HepG2 (cell line): Measurements from ENCODE around the gene NTMT2. TPM values are rescaled to one million over a fixed set of nuclear protein-coding genes. Genes with fewer than 3 reads are reported as not detected.

Experiments
- ATAC-seq: fragments of 200-7000 bp; cut with Tn5 transposase; 3 replicates; pipeline ENCODE4 v1.9.1; 2020; ENCODE audit warnings: mild to moderate bottlenecking, moderate library complexity
- BruUV-seq: library from RNA; stranded (reverse); fragments of 400-500 nt; replicated peaks from 2 replicates; lab custom pipeline; 2021; lab: Mats Ljungman, UMichigan
- CTCF ChIA-PET: fragments of 300-600 bp; formaldehyde crosslinking; extraction: SDS; loops from one replicate; lab custom pipeline; 2021; ENCODE audit warnings: low total read pairs, inconsistent platforms, low intra/inter-chr PET ratio; lab: Yijun Ruan, JAX
- POLR2A ChIA-PET: fragments of 350-600 bp; sonication (Branson Sonifier 250); formaldehyde crosslinking; loops from one replicate; lab custom pipeline; 2020; ENCODE audit warnings: antibody characterized with exemption, inconsistent platforms; lab: Yijun Ruan, JAX
- DNase-seq: peaks from one replicate; pipeline ENCODE4 v3.0.0-alpha.2; 2015; ENCODE audit warnings: low spot score
- FAIRE-seq: peaks from 3 replicates; lab custom pipeline; 2011; peaks lifted over from hg19 to GRCh38; lab: Jason Lieb, UNC
- H2AFZ ChIP-seq: one replicate; pipeline ENCODE4 v1.6.1; 2011; ENCODE audit warnings: low read length, inconsistent platforms
- H3K27ac ChIP-seq: fragments of 300-600 bp; 3 replicates; pipeline ENCODE4 v1.8.0; 2011; ENCODE audit warnings: mixed run types, mild to moderate bottlenecking, mixed read lengths, low read length, inconsistent platforms; ENCODE audit not compliant: insufficient read depth; ENCODE audit errors: extremely low read length
- H3K27me3 ChIP-seq, 2 experiments: fragments of 200-600 bp in 1 of 2; 2 replicates in 1 of 2; 3 replicates in 1 of 2; pipeline versions ENCODE4 v1.6.0 to v1.8.0; 2011; ENCODE audit warnings: low read length in 2 of 2, mild to moderate bottlenecking in 2 of 2, moderate library complexity in 2 of 2, inconsistent platforms in 1 of 2; ENCODE audit not compliant: insufficient read depth in 2 of 2, control insufficient read depth in 1 of 2
- H3K36me3 ChIP-seq, 2 experiments: fragments of 200-600 bp in 1 of 2; replicated peaks in 1 of 2; 2 replicates in 1 of 2; 3 replicates in 1 of 2; pipeline versions ENCODE4 v1.5.1 to v1.8.0; 2011; ENCODE audit warnings: low read length in 2 of 2, inconsistent platforms in 1 of 2; ENCODE audit not compliant: insufficient read depth in 2 of 2, control insufficient read depth in 1 of 2
- H3K4me1 ChIP-seq: 2 replicates; pipeline ENCODE4 v1.5.1; 2012; ENCODE audit warnings: low read length, inconsistent platforms; ENCODE audit not compliant: insufficient read depth
- H3K4me2 ChIP-seq: 2 replicates; pipeline ENCODE4 v1.6.0; 2011; ENCODE audit warnings: low read depth, low read length, inconsistent platforms
- H3K4me3 ChIP-seq, 3 experiments: fragments of 200-600 bp in 1 of 3; sonication (generic), shearing (Covaris generic) in 1 of 3; replicated peaks in 1 of 3; 2 replicates each; pipeline ENCODE4 v1.5.1; 2011 to 2016; ENCODE audit warnings: low read length in 3 of 3, inconsistent platforms in 2 of 3, low read depth in 2 of 3, mild to moderate bottlenecking in 2 of 3, control low read depth in 1 of 3, mixed read lengths in 1 of 3; ENCODE audit not compliant: insufficient read depth in 1 of 3
- H3K79me2 ChIP-seq: one replicate; pipeline ENCODE4 v1.6.1; 2011; ENCODE audit warnings: low read length, inconsistent platforms; ENCODE audit not compliant: insufficient read depth
- H3K9ac ChIP-seq: 2 replicates; pipeline ENCODE4 v1.6.0; 2011; ENCODE audit warnings: mild to moderate bottlenecking, low read depth, low read length, inconsistent platforms; ENCODE audit not compliant: insufficient read depth
- H3K9me3 ChIP-seq: 2 replicates; pipeline ENCODE4 v1.5.1; 2012; ENCODE audit warnings: mild to moderate bottlenecking, low read length
- H4K20me1 ChIP-seq: 2 replicates; pipeline ENCODE4 v1.6.0; 2011; ENCODE audit warnings: inconsistent platforms, mild to moderate bottlenecking, low read length, moderate library complexity; ENCODE audit not compliant: insufficient read depth
- ATAD3A ChIP-seq: sonication (generic); formaldehyde crosslinking; IDR thresholded peaks from 2 replicates; pipeline ENCODE4 v1.4.0; 2020; ENCODE audit warnings: missing genetic modification reagents
- ATF3 ChIP-seq: sonication (generic); formaldehyde crosslinking; IDR thresholded peaks from 2 replicates; pipeline ENCODE4 v1.4.0; 2020; ENCODE audit warnings: missing genetic modification reagents
- FOXO4 ChIP-seq: sonication (generic); formaldehyde crosslinking; conservative IDR thresholded peaks from 2 replicates; pipeline ENCODE4 v1.8.1; 2023; ENCODE audit warnings: missing genetic modification reagents
- KAT7 ChIP-seq: IDR thresholded peaks from 2 replicates; pipeline ENCODE4 v1.6.1; 2018; ENCODE audit warnings: borderline replicate concordance, missing compliant biosample characterization
- KDM5A ChIP-seq: fragments of 200-600 bp; sonication (generic); IDR thresholded peaks from 2 replicates; pipeline ENCODE4 v1.7.0; 2018; ENCODE audit warnings: antibody characterized with exemption, mild to moderate bottlenecking, low read length, borderline replicate concordance
- PHB2 ChIP-seq: fragments of 450-650 bp; IDR thresholded peaks from 2 replicates; pipeline ENCODE4 v1.6.1; 2018; ENCODE audit not compliant: partially characterized antibody
- ZNF205 ChIP-seq: IDR thresholded peaks from 2 replicates; pipeline ENCODE4 v1.6.1; 2018; ENCODE audit warnings: missing biosample characterization, missing genetic modification reagents
- ZNF335 ChIP-seq: sonication (generic); formaldehyde crosslinking; IDR thresholded peaks from 2 replicates; pipeline ENCODE4 v1.4.0; 2020; ENCODE audit warnings: missing genetic modification reagents
- ZNF354B ChIP-seq: sonication (generic); formaldehyde crosslinking; IDR thresholded peaks from 2 replicates; pipeline ENCODE4 v1.8.0; 2022; ENCODE audit warnings: mild to moderate bottlenecking, missing genetic modification reagents
- ZNF597 ChIP-seq: sonication (generic); formaldehyde crosslinking; IDR thresholded peaks from 2 replicates; pipeline ENCODE4 v1.5.0; 2020; ENCODE audit warnings: missing genetic modification reagents
- ZNF598 ChIP-seq: sonication (generic); formaldehyde crosslinking; IDR thresholded peaks from 2 replicates; pipeline ENCODE4 v1.5.1; 2020; ENCODE audit warnings: mild to moderate bottlenecking, missing genetic modification reagents, borderline replicate concordance
- ZNF770 ChIP-seq: sonication (generic); formaldehyde crosslinking; IDR thresholded peaks from 2 replicates; pipeline ENCODE4 v1.5.0; 2020; ENCODE audit warnings: mild to moderate bottlenecking, missing genetic modification reagents
- WGBS: methylation state at CpG from one replicate; pipeline ENCODE4 v1.1.6; 2017; ENCODE audit warnings: low lambda C conversion rate; 5-methylcytosine and 5-hydroxymethylcytosine counted together
- in situ Hi-C: cut with HindIII; loops from 2 replicates; pipeline ENCODE4 v1.10.0; 2017; ENCODE audit warnings: low pct_unique_long_range_greater_than_20kb; ENCODE audit not compliant: extremely low pct_ligation_motif_present
- intact Hi-C: fragments of 100-400 bp; cut with micrococcal nuclease; formaldehyde crosslinking; loops from one replicate; pipeline ENCODE4 v1.10.0; 2022; ENCODE audit not compliant: unreplicated experiment
- polyA plus RNA-seq, 8 experiments: library from polyadenylated mRNA; depleted of rRNA in 3 of 8; stranded (reverse) in 7 of 8; unstranded in 1 of 8; fragments of >200 nt; fragmentation: Illumina TruSeq in 4 of 8; extraction: Trizol in 4 of 8; gene quantifications; 2 replicates each; pipeline versions ENCODE4 v1.2.1 to v1.2.3, GENCODE V29; 2011 to 2016; ENCODE audit warnings: low read depth in 4 of 8, missing spikeins in 1 of 8, mixed read lengths in 1 of 8; ENCODE audit not compliant: insufficient read depth in 1 of 8
- total RNA-seq, 5 experiments: library from RNA; depleted of rRNA; stranded (reverse); fragments of >200 nt; fragmentation: Illumina TruSeq; extraction: Trizol; gene quantifications; 2 replicates each; pipeline ENCODE4 v1.2.3, GENCODE V29; 2016; ENCODE audit warnings: low read depth in 1 of 5

The NTMT2 gene
- total and polyA plus RNA-seq, 2 of the 13 experiments (the other 11 are each of a cell fraction or from before 2014, with no cell fraction given): not detected

GRCh38 chr1:170134521-170134920 is 11.2 kb upstream of the NTMT2 start:
- Histone ChIP-seq H4K20me1 (no peaks in the 10 kb centered on the region), H3K9me3 (no peaks in the 10 kb centered on the region), H3K4me3 (no peak overlapping the region), H3K27ac (no peak overlapping the region), H2AFZ (no peak overlapping the region), H3K79me2 (no peaks in the 10 kb centered on the region), H3K36me3 (no peaks in the 10 kb centered on the region), H3K9ac (no peak overlapping the region), H3K4me1 (no peaks in the 10 kb centered on the region), H3K27me3 (no peaks in the 10 kb centered on the region), H3K4me2 (no peak overlapping the region)
- ChIA-PET CTCF (no interaction called here), POLR2A (no interaction called here)
- intact Hi-C loops: no loop called here
- TF ChIP-seq ZNF205 (CRISPR knock-in tag) (no peak), ZNF598 (no peak), ZNF354B (CRISPR knock-in tag) (no peak), ZNF335 (CRISPR knock-in tag) (no peak), FOXO4 (no peak), KDM5A (no peak), ATF3 (CRISPR knock-in tag) (no peak), KAT7 (no peak), ATAD3A (no peak), ZNF597 (CRISPR knock-in tag) (no peak), PHB2 (no peak), ZNF770 (CRISPR knock-in tag) (no peak)
- in situ Hi-C loops: no loop called here
- no TSS peak for BruUV-seq
- ATAC-seq (no peak), DNase-seq (no peak), FAIRE-seq (no peak)
- 25% methylated on average over 6 of the region's 6 CpGs for WGBS
